Amygdala (tissue), 56 donors: ENCODE results near the gene RINL.
"Not testable (repeated sequence)": the region's sequence is repeated elsewhere in the genome, so short reads cannot be mapped to it uniquely, and the experiment has no call there.

ENCODE experiments used
- DNase-seq, 56 donors: peaks; one replicate each; lab custom pipeline; 2025; lab: John Stamatoyannopoulos, UW

RINL gene

DNA sequence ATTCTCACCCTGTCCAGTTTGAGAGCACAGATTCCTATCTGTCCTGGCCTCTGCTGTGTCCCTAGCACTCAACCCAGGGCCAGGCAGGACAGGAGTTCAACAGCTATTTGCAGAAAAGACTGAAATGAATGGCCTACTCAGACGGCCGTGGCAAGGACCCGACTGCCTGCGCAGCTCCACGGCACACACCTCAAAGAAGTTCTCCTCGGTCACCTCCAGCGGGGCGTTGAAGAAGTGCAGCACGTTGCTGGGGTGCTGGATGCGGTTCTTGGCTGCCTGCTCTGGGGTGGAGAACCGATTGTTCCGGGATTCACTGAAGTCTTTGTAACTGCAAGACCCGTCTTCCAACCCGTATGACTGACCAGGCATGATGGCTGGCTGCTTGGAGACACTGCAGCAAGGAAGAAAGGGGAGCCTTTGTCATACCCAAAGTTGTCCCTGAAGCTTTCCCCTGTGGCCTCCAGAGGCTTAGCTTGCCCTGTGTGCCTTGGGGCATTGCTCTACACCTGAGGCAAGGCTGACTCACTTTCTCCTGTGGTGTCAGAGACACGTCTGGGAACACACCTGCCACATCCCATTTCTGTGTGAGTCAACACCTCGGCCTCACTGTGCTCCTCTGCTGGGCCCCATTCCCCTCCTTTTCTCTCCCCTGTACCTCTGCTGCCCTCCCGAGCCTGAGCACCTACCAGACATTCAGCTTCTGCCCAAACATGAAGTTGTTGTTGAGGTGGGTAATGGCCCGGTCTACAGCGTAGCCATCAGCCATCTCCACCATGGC, 39.7 kb downstream of the RINL start:
- DNase-seq: no peak

DNA sequence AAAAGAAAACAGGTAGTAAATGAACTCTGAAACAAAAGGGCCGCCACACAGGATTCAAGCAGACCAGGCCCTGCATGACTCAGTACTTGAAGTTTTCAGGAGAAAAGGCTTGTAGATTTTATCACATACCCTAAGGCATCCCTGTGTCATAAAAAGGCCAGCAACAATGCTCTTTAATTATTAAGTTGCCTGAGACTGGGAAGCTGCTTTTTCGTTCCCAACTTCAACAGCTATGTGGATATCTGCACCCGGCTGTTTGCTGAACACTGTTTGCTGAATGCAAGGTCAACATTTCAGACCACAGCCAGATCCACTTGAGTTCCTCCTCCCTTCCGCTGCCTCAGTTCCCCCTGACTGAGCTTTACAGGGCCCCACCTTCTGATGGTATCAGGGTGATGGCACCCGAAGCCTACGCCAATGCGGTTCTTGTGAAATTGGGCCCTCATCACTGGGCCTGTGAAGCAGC, 40.4 kb downstream of the RINL start:
- DNase-seq: no peak

DNA sequence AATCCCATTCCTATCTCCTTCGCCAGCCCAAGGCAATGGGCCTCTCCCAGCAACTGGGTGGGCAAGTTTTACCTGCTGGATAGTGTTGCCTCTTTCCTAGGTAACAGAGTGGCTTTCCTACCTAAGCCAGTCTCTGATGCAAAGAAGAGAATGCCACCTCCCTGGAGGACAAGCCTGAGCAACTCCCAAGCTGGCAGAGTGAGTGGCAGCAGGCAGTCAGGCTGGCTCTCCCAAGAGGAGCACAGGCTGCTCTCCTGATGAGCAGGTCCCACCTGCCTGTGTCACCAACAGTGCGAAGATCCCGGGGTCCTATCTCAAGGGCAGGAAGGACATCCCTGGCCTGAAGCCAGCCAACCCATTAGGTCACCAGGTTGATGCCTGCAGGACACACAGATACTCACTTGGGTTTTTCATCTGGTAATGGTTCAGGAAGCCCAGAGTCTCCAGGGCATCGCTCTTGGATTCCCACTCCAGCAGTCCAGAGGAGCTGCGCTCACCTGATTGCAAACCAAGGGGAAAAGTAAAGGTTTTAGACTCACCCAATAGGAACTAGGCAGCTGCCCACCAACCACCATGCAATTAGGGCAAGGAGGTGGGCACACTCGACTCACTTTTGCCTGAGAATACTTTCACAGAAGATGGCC, 41.0 kb downstream of the RINL start:
- no peak for DNase-seq

DNA sequence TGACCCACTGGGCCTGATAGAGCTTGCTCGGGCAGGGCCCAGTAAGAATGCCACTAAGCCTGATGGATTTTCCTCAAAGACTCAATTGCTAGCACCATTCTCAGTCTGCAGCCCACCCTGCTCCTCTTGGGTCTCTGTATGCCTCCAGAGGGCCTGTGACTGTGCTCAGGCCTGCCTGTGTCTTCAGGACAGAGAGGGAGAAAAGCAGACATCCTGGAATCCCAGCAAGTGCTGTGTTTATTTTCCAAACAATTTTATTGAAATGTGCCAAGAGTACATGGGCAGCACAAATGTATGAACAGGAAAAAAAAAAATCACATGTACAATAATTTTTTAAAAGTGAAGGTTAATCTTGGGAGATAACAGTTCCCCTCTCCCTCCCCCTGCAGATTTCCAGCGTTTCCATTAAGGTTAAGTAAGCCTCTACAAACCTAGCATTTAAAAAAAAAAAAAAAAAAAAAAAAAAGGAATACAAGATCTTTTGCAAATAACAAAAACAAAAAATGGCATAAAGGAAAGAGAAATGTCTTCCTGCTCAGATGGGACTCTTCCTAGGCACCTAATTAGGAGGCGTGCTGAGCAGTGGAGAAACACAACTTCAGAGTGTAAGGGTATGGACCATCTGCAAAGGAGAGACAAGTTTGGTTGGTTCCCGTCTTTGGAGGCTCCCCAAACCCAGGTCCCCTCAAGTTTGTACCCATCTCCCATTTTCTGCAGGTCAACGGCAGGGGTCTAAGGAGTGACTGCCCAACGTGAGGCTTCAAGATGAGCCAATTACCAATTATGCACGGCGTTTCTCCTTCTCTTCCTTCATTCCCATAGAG, 41.7 kb downstream of the RINL start:
- no peak for DNase-seq

DNA sequence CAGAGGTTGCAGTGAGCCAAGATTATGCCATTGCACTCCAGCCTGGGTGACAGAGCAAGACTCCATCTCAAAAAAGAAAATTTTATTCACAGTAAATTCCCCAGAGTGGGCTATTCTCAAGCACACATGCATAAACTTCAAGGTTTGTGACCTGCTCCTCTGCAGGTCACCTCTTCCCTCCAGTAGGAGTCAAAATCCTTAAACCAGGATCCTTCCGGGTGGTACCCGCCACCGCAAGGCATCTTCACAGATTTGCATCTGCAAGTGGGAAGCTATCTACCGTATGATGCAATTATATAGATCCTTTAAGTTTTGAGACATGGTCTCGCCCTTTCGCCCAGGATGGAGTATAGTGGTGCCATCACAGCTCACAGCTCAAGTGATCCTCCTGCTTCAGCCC, 43.5 kb downstream of the RINL start:
- no peak for DNase-seq

DNA sequence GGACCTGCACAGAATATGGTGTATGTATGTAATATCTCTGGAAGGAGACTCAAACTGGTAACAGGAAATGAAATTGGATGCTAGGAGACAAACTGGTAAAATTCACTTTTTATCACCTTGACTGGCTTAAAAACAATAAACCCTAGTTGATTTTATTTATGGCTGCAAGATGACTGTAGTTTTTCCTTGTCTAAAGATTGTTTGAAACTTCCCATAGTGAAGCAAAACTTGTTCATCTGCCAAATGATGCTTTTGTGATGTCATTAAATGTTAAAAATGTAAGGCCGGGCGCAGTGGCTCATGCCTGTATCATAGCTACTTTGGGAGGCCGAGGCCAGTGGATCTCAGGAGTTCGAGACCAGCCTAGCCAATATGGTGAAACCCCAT, 44.0 kb downstream of the RINL start:
- DNase-seq: no peak

DNA sequence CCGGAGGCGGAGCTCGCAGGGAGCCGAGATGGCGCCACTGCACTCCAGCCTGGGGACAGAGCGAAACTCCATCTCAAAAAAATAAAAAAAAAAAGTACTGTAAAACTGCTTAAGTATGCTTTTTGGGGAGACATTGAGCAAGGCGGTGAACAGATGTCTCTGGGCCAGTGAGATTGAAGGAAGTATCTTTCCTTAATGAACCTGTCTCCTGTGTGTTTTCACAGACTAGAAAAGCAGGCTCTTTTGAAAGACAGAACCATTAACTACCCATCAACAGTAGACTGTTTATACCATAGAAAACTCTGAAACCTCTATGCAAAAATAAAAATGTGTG, 45.0 kb downstream of the RINL start:
- no peak for DNase-seq

DNA sequence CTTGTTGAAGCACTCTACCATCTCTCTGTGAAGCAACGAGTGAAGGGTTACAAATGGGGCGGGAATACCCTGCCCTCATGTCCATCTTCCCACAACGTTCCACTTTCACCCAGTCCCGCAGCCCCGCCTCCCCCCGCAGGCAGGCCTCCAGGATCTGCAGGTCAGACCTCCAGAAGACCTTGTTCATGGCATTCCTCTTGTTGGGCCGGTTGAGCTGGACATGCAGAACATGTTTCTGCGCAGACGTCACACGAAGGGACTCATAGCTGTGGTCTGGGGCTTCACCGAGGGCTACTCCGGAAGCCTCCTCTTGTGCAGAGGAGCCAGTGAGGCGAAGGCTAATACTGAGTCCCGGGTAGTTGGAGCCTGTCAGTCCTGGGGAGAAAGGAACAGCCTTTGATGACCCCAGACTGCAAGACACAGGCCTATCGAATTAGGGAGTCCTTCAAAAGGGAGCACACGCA, 46.9 kb downstream of the RINL start:
- peak in 26 of 56 donors; percentile 16 to 70 (median 38) for DNase-seq

DNA sequence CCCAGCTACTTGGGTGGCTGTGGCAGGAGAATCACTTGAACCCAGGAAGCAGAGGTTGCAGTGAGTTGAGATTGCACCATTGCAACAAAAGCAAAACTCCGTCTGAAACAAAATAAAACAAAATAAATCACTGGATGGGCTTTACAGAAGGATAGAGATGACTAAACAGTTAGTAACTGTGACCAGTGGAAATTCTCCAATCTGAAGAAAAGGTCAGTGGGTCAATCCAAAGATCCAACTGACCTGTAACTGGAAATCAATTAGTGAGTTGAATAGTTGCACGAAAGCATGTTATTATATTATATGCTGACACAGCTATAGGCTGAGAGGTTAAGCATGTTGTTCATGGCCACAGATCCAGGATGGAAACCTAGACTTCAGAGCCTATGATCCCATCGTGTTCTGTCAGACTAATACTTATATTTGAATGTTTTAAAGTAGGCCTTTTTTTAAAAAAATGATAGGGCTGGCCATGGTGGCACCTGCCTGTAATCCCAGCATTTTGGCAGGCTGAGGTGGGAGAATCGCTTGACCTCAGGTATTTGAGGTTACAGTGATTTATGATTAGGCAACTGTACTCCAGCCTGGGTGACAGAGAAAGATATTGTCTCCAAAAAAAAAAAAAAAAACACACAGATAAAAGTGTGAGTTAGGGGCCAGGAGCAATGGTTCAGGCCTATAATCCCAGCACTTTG, 47.9 kb downstream of the RINL start:
- no peak for DNase-seq

DNA sequence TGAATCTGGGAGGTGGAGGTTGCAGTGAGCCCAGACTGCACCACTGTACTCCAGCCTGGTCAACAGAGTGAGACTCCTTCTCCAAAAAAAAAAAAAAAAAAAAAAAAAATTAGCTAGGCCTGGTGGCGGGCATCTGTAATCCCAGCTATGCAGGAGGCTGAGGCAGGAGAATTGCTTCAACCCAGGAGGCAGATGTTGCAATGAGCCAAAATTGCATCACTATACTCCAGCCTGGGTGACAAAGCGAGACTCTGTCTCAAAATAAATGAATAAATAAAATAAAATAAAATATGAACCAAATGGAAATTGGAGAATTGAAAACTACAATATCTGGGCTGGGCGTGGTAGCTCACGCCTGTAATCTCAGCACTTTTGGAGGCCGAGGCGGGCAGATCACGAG, 48.9 kb downstream of the RINL start:
- not testable (repeated sequence) for DNase-seq

DNA sequence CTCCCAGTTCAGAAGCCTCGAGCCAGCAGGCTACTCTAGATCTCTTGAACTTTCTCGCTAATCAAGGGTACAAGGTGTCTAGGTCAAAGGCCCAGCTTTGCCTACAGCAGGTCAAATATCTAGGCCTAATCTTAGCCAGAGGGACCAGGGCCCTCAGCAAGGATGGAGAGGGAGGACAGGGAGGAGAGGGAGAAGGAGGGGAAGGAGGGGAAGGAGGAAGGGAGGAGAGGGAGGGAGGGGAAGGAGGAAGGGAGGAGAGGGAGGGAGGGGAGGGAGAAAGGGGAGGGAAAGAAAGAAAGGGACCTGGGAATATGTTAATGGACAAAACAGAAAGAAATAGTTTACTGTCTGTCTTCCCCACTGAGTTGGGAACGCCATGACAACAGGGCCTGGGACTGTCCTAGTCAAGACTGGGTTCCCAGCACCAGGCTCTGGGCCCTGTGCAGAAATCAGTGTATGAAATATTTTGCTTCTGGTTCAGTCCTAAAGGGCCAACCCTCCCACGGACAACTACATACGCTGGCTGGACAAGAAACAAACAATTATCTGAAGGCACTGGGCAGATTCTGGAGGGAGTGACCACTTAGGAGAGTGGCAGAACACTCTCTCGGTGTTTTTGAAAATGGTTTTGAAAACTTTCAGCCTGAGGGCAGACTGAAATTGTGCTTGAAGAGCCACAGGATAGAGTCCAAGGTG, 51.1 kb downstream of the RINL start:
- DNase-seq: no peak

DNA sequence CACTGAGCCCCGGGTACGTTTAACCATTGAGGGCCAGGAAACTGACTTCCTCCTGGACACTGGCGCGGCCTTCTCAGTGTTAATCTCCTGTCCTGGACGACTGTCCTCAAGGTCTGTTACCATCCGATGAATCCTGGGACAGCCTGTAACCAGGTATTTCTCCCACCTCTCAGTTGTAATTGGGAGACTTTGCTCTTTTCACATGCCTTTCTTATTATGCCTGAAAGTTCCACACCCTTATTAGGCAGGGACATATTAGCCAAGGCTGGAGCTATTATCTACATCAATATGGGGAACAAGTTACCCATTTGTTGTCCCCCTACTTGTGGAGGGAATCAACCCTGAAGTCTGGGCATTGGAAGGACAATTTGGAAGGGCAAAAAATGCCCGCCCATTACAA, 52.1 kb downstream of the RINL start:
- DNase-seq: not testable (repeated sequence)

DNA sequence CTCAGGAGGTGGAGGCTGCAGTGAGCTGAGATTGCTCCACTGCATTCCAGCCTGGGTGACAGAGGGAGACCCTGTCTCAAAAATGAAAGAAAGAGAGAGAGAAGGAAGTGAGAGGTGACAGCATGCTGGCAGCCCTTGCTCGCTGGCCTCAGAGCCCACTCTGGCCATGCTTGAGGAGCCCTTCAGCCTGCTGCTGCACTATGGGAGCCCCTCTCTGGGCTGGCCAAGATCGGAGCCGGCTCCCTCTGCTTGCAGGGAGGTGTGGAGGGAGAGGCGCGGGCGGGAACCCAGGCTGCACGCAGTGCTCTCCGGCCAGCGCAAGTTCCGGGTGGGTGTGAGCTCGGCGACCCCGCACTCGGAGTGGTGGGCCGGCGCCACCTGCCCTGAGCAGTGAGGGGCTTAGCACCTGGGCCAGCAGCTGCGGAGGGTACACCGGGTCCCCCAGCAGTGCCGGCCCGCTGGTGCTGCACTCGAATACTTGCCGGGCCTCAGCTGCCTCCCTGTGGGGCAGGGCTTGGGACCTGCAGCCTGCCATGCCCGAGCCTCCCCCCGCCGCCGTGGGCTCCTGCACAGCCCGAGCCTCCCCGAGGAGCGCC, 56.7 kb downstream of the RINL start:
- not testable (repeated sequence) for DNase-seq

DNA sequence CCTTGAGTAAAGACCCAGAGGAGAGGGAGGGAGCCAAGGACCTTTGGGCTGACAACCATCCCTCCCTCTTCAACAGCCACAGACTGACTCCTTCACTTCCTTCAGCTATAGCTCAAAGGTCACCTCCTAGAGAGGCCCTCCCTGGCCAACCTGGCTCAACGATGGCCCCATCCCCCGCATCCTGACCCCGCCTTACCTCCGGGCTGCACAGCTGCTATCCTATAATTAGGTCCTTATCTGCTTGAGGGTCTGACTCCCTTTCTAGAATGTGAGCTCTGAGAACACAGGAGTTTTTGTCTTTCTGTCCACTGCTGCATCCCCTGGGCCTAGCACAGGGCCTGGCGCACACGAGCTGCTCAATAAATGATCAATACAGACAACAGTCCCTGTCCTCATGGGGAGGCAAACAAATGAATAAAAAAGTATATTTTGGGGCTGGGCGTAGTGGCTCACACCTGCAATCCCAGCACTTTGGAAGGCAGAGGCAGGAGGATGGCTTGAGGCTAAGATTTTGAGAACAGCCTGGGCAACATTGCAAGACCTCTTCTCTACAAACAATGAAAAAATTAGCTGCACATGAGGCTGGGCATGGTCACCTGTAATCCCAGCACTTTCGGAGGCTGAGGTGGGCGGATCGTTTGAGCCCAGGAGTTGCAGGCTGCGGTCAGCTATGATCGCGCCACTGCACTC, 58.7 kb downstream of the RINL start:
- DNase-seq: no peak
